HepG2 (cell line): ENCODE results near the gene ATRNL1. TPM values are rescaled to one million over a fixed set of nuclear protein-coding genes. Genes with fewer than 3 reads are reported as not detected.

Experiments used
- ATAC-seq: fragments of 200-7000 bp; cut with Tn5 transposase; 3 replicates; pipeline ENCODE4 v1.9.1; 2020; ENCODE audit warnings: mild to moderate bottlenecking, moderate library complexity
- BruUV-seq: library from RNA; stranded (reverse); fragments of 400-500 nt; replicated peaks from 2 replicates; lab custom pipeline; 2021; lab: Mats Ljungman, UMichigan
- CTCF ChIA-PET: fragments of 300-600 bp; formaldehyde crosslinking; extraction: SDS; loops from one replicate; lab custom pipeline; 2021; ENCODE audit warnings: low total read pairs, inconsistent platforms, low intra/inter-chr PET ratio; lab: Yijun Ruan, JAX
- POLR2A ChIA-PET: fragments of 350-600 bp; sonication (Branson Sonifier 250); formaldehyde crosslinking; loops from one replicate; lab custom pipeline; 2020; ENCODE audit warnings: antibody characterized with exemption, inconsistent platforms; lab: Yijun Ruan, JAX
- DNase-seq: peaks from one replicate; pipeline ENCODE4 v3.0.0-alpha.2; 2015; ENCODE audit warnings: low spot score
- FAIRE-seq: peaks from 3 replicates; lab custom pipeline; 2011; peaks lifted over from hg19 to GRCh38; lab: Jason Lieb, UNC
- H2AFZ ChIP-seq: one replicate; pipeline ENCODE4 v1.6.1; 2011; ENCODE audit warnings: low read length, inconsistent platforms
- H3K27ac ChIP-seq: fragments of 300-600 bp; 3 replicates; pipeline ENCODE4 v1.8.0; 2011; ENCODE audit warnings: mixed run types, mild to moderate bottlenecking, mixed read lengths, low read length, inconsistent platforms; ENCODE audit not compliant: insufficient read depth; ENCODE audit errors: extremely low read length
- H3K27me3 ChIP-seq, 2 experiments: fragments of 200-600 bp in 1 of 2; 2 replicates in 1 of 2; 3 replicates in 1 of 2; pipeline versions ENCODE4 v1.6.0 to v1.8.0; 2011; ENCODE audit warnings: low read length in 2 of 2, mild to moderate bottlenecking in 2 of 2, moderate library complexity in 2 of 2, inconsistent platforms in 1 of 2; ENCODE audit not compliant: insufficient read depth in 2 of 2, control insufficient read depth in 1 of 2
- H3K36me3 ChIP-seq, 2 experiments: fragments of 200-600 bp in 1 of 2; replicated peaks in 1 of 2; 2 replicates in 1 of 2; 3 replicates in 1 of 2; pipeline versions ENCODE4 v1.5.1 to v1.8.0; 2011; ENCODE audit warnings: low read length in 2 of 2, inconsistent platforms in 1 of 2; ENCODE audit not compliant: insufficient read depth in 2 of 2, control insufficient read depth in 1 of 2
- H3K4me1 ChIP-seq: 2 replicates; pipeline ENCODE4 v1.5.1; 2012; ENCODE audit warnings: low read length, inconsistent platforms; ENCODE audit not compliant: insufficient read depth
- H3K4me2 ChIP-seq: 2 replicates; pipeline ENCODE4 v1.6.0; 2011; ENCODE audit warnings: low read depth, low read length, inconsistent platforms
- H3K4me3 ChIP-seq, 3 experiments: fragments of 200-600 bp in 1 of 3; sonication (generic), shearing (Covaris generic) in 1 of 3; replicated peaks in 1 of 3; 2 replicates each; pipeline ENCODE4 v1.5.1; 2011 to 2016; ENCODE audit warnings: low read length in 3 of 3, inconsistent platforms in 2 of 3, low read depth in 2 of 3, mild to moderate bottlenecking in 2 of 3, control low read depth in 1 of 3, mixed read lengths in 1 of 3; ENCODE audit not compliant: insufficient read depth in 1 of 3
- H3K79me2 ChIP-seq: one replicate; pipeline ENCODE4 v1.6.1; 2011; ENCODE audit warnings: low read length, inconsistent platforms; ENCODE audit not compliant: insufficient read depth
- H3K9ac ChIP-seq: 2 replicates; pipeline ENCODE4 v1.6.0; 2011; ENCODE audit warnings: mild to moderate bottlenecking, low read depth, low read length, inconsistent platforms; ENCODE audit not compliant: insufficient read depth
- H3K9me3 ChIP-seq: 2 replicates; pipeline ENCODE4 v1.5.1; 2012; ENCODE audit warnings: mild to moderate bottlenecking, low read length
- H4K20me1 ChIP-seq: 2 replicates; pipeline ENCODE4 v1.6.0; 2011; ENCODE audit warnings: inconsistent platforms, mild to moderate bottlenecking, low read length, moderate library complexity; ENCODE audit not compliant: insufficient read depth
- CEBPZ ChIP-seq: IDR thresholded peaks from 2 replicates; pipeline ENCODE4 v1.6.1; 2012; ENCODE audit warnings: low read length, improper control_type of control experiment
- DR1 ChIP-seq: sonication (generic); formaldehyde crosslinking; IDR thresholded peaks from 2 replicates; pipeline ENCODE4 v1.8.0; 2021; ENCODE audit warnings: mild to moderate bottlenecking, missing genetic modification reagents, inconsistent platforms
- FOSL1 ChIP-seq: sonication (generic); formaldehyde crosslinking; IDR thresholded peaks from 2 replicates; pipeline ENCODE4 v1.9.0; 2021; ENCODE audit warnings: missing genetic modification reagents, borderline replicate concordance
- HNF4A ChIP-seq: sonication (generic); formaldehyde crosslinking; IDR thresholded peaks from 2 replicates; pipeline ENCODE4 v1.4.0; 2020; ENCODE audit warnings: missing genetic modification reagents
- MAFK ChIP-seq, 2 experiments: IDR thresholded peaks in 1 of 2; conservative IDR thresholded peaks in 1 of 2; 2 replicates each; pipeline ENCODE4 v1.6.1; 2011; ENCODE audit warnings: improper control_type of control experiment in 2 of 2, low read length in 2 of 2
- NR0B2 ChIP-seq: sonication (generic); formaldehyde crosslinking; IDR thresholded peaks from 2 replicates; pipeline ENCODE4 v1.4.0; 2020; ENCODE audit warnings: mild to moderate bottlenecking, missing genetic modification reagents
- PAF1 ChIP-seq: IDR thresholded peaks from 2 replicates; pipeline ENCODE4 v1.6.1; 2016; ENCODE audit warnings: missing genetic modification reagents, missing compliant biosample characterization
- PAWR ChIP-seq: sonication (generic); formaldehyde crosslinking; IDR thresholded peaks from 2 replicates; pipeline ENCODE4 v1.4.0; 2020; ENCODE audit warnings: missing genetic modification reagents, mild to moderate bottlenecking, borderline replicate concordance
- RFX3 ChIP-seq: IDR thresholded peaks from 2 replicates; pipeline ENCODE4 v1.6.1; 2016; ENCODE audit warnings: missing biosample characterization, missing genetic modification reagents
- SAP130 ChIP-seq: IDR thresholded peaks from 2 replicates; pipeline ENCODE4 v1.6.1; 2016; ENCODE audit warnings: low read depth
- SP1 ChIP-seq, 2 experiments: fragments of 450-650 bp in 1 of 2; sonication (generic) in 1 of 2; formaldehyde crosslinking in 1 of 2; IDR thresholded peaks; 2 replicates each; pipeline versions ENCODE4 v1.4.0 to v1.6.1; 2016 to 2020; ENCODE audit warnings: missing genetic modification reagents in 1 of 2
- TAF1 ChIP-seq: sonication (generic); formaldehyde crosslinking; IDR thresholded peaks from 2 replicates; pipeline ENCODE4 v1.4.0; 2020; ENCODE audit warnings: missing genetic modification reagents
- U2AF2 ChIP-seq: fragments of 200-400 bp; formaldehyde crosslinking; IDR thresholded peaks from 2 replicates; pipeline ENCODE4 v1.6.1; 2017; ENCODE audit warnings: low read depth, mild to moderate bottlenecking, low read length
- ZMAT5 ChIP-seq: sonication (generic); formaldehyde crosslinking; IDR thresholded peaks from 2 replicates; pipeline ENCODE4 v1.5.0; 2020; ENCODE audit warnings: mild to moderate bottlenecking, low read depth, missing genetic modification reagents, borderline replicate concordance
- ZNF430 ChIP-seq: sonication (generic); formaldehyde crosslinking; IDR thresholded peaks from 2 replicates; pipeline ENCODE4 v1.9.0; 2021; ENCODE audit warnings: mild to moderate bottlenecking, missing genetic modification reagents
- ZNF432 ChIP-seq: sonication (generic); formaldehyde crosslinking; IDR thresholded peaks from 2 replicates; pipeline ENCODE4 v1.5.0; 2020; ENCODE audit warnings: missing genetic modification reagents, mild to moderate bottlenecking, borderline replicate concordance
- ZNF761 ChIP-seq: sonication (generic); formaldehyde crosslinking; conservative IDR thresholded peaks from 2 replicates; pipeline ENCODE4 v1.4.0; 2020; ENCODE audit warnings: mild to moderate bottlenecking, missing genetic modification reagents
- ZNF772 ChIP-seq: sonication (generic); formaldehyde crosslinking; IDR thresholded peaks from 2 replicates; pipeline ENCODE4 v1.5.0; 2020; ENCODE audit warnings: mild to moderate bottlenecking, missing genetic modification reagents
- WGBS: methylation state at CpG from one replicate; pipeline ENCODE4 v1.1.6; 2017; ENCODE audit warnings: low lambda C conversion rate; 5-methylcytosine and 5-hydroxymethylcytosine counted together
- in situ Hi-C: cut with HindIII; loops from 2 replicates; pipeline ENCODE4 v1.10.0; 2017; ENCODE audit warnings: low pct_unique_long_range_greater_than_20kb; ENCODE audit not compliant: extremely low pct_ligation_motif_present
- intact Hi-C: fragments of 100-400 bp; cut with micrococcal nuclease; formaldehyde crosslinking; loops from one replicate; pipeline ENCODE4 v1.10.0; 2022; ENCODE audit not compliant: unreplicated experiment
- polyA plus RNA-seq, 8 experiments: library from polyadenylated mRNA; depleted of rRNA in 3 of 8; stranded (reverse) in 7 of 8; unstranded in 1 of 8; fragments of >200 nt; fragmentation: Illumina TruSeq in 4 of 8; extraction: Trizol in 4 of 8; gene quantifications; 2 replicates each; pipeline versions ENCODE4 v1.2.1 to v1.2.3, GENCODE V29; 2011 to 2016; ENCODE audit warnings: low read depth in 4 of 8, missing spikeins in 1 of 8, mixed read lengths in 1 of 8; ENCODE audit not compliant: insufficient read depth in 1 of 8
- total RNA-seq, 5 experiments: library from RNA; depleted of rRNA; stranded (reverse); fragments of >200 nt; fragmentation: Illumina TruSeq; extraction: Trizol; gene quantifications; 2 replicates each; pipeline ENCODE4 v1.2.3, GENCODE V29; 2016; ENCODE audit warnings: low read depth in 1 of 5
- TF ChIP-seq, protein P1 (sequence below): sonication (generic); formaldehyde crosslinking; IDR thresholded peaks from 2 replicates; pipeline ENCODE4 v1.8.0; 2022; ENCODE audit warnings: missing genetic modification reagents, mild to moderate bottlenecking, inconsistent platforms, borderline replicate concordance
- TF ChIP-seq, protein P2 (sequence below): sonication (generic); formaldehyde crosslinking; IDR thresholded peaks from 2 replicates; pipeline ENCODE4 v1.5.0; 2020; ENCODE audit warnings: missing genetic modification reagents

Gene ATRNL1
- total and polyA plus RNA-seq, 2 of the 13 experiments (the other 11 are each of a cell fraction or from before 2014, with no cell fraction given): 0.04 TPM; not detected in 1

DNA sequence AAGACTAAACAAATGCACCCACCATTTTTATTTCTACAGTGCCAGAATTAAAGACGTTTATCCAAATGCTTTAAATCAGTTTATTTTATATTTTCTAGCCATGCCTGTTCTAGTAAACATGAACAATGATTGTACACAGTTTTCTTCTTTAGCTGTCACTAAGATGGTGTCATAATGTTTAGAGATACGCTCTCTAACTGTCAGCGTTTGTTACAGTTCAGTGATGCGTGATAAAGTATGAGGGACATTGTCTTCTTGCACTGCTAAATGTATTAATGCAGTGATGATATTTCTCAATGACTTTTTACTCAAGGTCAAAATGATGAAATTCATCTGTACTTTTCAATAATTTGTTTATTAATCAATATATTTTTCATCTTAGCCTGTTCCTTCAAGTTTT, 513.6 kb downstream of the ATRNL1 start:
- Histone ChIP-seq H3K79me2 (no peaks in the 10 kb centered on the region), H3K36me3 (no peaks in the 10 kb centered on the region), H3K4me1 (no peaks in the 10 kb centered on the region), H3K9ac (no peak overlapping the region), H3K4me3 (no peak overlapping the region), H3K4me2 (no peak overlapping the region), H3K9me3 (no peaks in the 10 kb centered on the region), H2AFZ (no peak overlapping the region), H4K20me1 (no peaks in the 10 kb centered on the region), H3K27me3 (no peaks in the 10 kb centered on the region), H3K27ac (no peak overlapping the region)
- 8% methylated on average over 4 of the region's 4 CpGs for WGBS
- ATAC-seq (no peak), DNase-seq (no peak), FAIRE-seq (no peak)
- BruUV-seq: no TSS peak
- CTCF ChIA-PET: no interaction called here
- in situ Hi-C loops: no loop called here
- POLR2A ChIA-PET: no interaction called here
- TF ChIP-seq RFX3 (CRISPR knock-in tag) (no peak), SP1 (IDR thresholded peaks at IDR 0.05) (no peak), SP1 (CRISPR knock-in tag; IDR thresholded peaks at IDR 0.05) (no peak), SAP130 (CRISPR knock-in tag) (no peak), DR1 (no peak), MAFK (conservative IDR thresholded peaks at IDR 0.05 in 1 of 2, IDR thresholded peaks at IDR 0.05 in 1 of 2; ENCODE audit: low read length in 2 of 2) (no peak), NR0B2 (CRISPR knock-in tag) (no peak), HNF4A (CRISPR knock-in tag) (no peak), PAF1 (CRISPR knock-in tag) (no peak), ZNF772 (no peak), ZNF761 (CRISPR knock-in tag) (no peak), TAF1 (CRISPR knock-in tag) (no peak), FOSL1 (no peak), PAWR (CRISPR knock-in tag) (no peak), ZNF432 (CRISPR knock-in tag) (no peak), CEBPZ (no peak), ZMAT5 (no peak), ZNF430 (no peak), U2AF2 (no peak)
- TF ChIP-seq, protein P1, sequence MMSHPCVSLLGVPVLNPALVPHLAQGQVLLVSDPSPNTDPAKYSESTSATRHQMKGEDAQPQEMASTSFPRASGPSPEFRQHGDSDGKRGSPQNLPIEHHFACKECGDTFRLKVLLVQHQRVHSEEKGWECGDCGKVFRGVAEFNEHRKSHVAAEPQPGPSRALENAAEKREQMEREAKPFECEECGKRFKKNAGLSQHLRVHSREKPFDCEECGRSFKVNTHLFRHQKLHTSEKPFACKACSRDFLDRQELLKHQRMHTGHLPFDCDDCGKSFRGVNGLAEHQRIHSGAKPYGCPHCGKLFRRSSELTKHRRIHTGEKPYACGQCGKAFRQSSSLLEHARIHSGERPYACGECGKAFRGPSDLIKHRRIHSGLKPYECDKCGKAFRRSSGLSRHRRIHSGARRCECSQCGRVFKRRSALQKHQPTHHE (CRISPR knock-in tag): no peak
- TF ChIP-seq, protein P2, sequence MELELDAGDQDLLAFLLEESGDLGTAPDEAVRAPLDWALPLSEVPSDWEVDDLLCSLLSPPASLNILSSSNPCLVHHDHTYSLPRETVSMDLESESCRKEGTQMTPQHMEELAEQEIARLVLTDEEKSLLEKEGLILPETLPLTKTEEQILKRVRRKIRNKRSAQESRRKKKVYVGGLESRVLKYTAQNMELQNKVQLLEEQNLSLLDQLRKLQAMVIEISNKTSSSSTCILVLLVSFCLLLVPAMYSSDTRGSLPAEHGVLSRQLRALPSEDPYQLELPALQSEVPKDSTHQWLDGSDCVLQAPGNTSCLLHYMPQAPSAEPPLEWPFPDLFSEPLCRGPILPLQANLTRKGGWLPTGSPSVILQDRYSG: no peak
- TF ChIP-seq, all 625 proteins: peak for 0
- intact Hi-C loops: no loop called here
